GM19452 (cell line): ENCODE results near the gene NAP1L1.

Experiments used
- ATAC-seq: cut with Tn5 transposase; IDR thresholded peaks from one replicate; pipeline ENCODE4 v1.9.1; 2021; ENCODE audit not compliant: unreplicated experiment

The NAP1L1 gene

GRCh38 chr12:76023069-76023690 lies 61.3 kb downstream of the NAP1L1 start:
- ATAC-seq = no peak

- ATAC-seq = no peak
Observed at GRCh38 chr12:76022506-76022905, 62.0 kb downstream of the NAP1L1 start.

- peak; percentile 66 for ATAC-seq
Observed at GRCh38 chr12:76020731-76021672, 63.5 kb downstream of the NAP1L1 start.

GRCh38 chr12:76020281-76020680 lies 64.2 kb downstream of the NAP1L1 start:
- peak; percentile 67 for ATAC-seq

GRCh38 chr12:76018672-76019071 lies 65.8 kb downstream of the NAP1L1 start:
- ATAC-seq = no peak

- ATAC-seq = no peak
Observed at GRCh38 chr12:76018111-76018510, 66.4 kb downstream of the NAP1L1 start.

GRCh38 chr12:76014007-76014406 lies 70.5 kb downstream of the NAP1L1 start:
- no peak for ATAC-seq

GRCh38 chr12:76013603-76014002 lies 70.9 kb downstream of the NAP1L1 start:
- ATAC-seq = no peak

GRCh38 chr12:76012644-76013043 lies 71.8 kb downstream of the NAP1L1 start:
- no peak for ATAC-seq

GRCh38 chr12:76010732-76011458 lies 73.6 kb downstream of the NAP1L1 start:
- no peak for ATAC-seq

- ATAC-seq = no peak
Observed at GRCh38 chr12:76008428-76008827, 76.1 kb downstream of the NAP1L1 start.

GRCh38 chr12:76007640-76008039 lies 76.8 kb downstream of the NAP1L1 start:
- no peak for ATAC-seq

- no peak for ATAC-seq
Observed at GRCh38 chr12:76006028-76006925, 78.2 kb downstream of the NAP1L1 start.

- ATAC-seq = no peak
Observed at GRCh38 chr12:76003355-76003638, 81.2 kb downstream of the NAP1L1 start.

GRCh38 chr12:76002598-76003354 lies 81.7 kb downstream of the NAP1L1 start:
- ATAC-seq = no peak

GRCh38 chr12:75998292-75999063 lies 86.0 kb downstream of the NAP1L1 start:
- no peak for ATAC-seq

GRCh38 chr12:75997658-75998057 lies 86.8 kb downstream of the NAP1L1 start:
- ATAC-seq = no peak

- no peak for ATAC-seq
Observed at GRCh38 chr12:75996861-75997447, 87.5 kb downstream of the NAP1L1 start.

GRCh38 chr12:75995691-75996090 lies 88.8 kb downstream of the NAP1L1 start:
- ATAC-seq = no peak
